ENCODE data around the gene EWSR1. TPM values are rescaled to one million over a fixed set of nuclear protein-coding genes. Genes with fewer than 3 reads are reported as not detected.

Gene EWSR1
- polyA plus RNA-seq, 1 donor from 2014 or later, result 277 TPM

GRCh38 chr22:29272624-29273023 lies 4.6 kb downstream of the EWSR1 start:
- Histone ChIP-seq H3K9ac (ENCODE audit: low read length) (no peak overlapping the region), H3K79me2 (replicated peaks; ENCODE audit: insufficient read depth, low read length) (peaks cover 95% of the 10 kb centered on the region), H3F3A (ENCODE audit: insufficient read depth, low read length, poor library complexity, severe bottlenecking) (no peaks in the 10 kb centered on the region), H3K4me2 (ENCODE audit: low read length) (no peak overlapping the region), H3K36me3 (ENCODE audit: insufficient read depth, low read length) (peaks cover 10% of the 10 kb centered on the region), H3K27me3 (ENCODE audit: insufficient read depth, low read depth, low read length) (no peaks in the 10 kb centered on the region), H3K9me3 (ENCODE audit: low read length) (no peaks in the 10 kb centered on the region), H3K4me3 (ENCODE audit: low read length) (peak overlapping the region; percentile 91), H3K27ac (ENCODE audit: low read length) (no peak overlapping the region), H3K9me2 (ENCODE audit: insufficient read depth, low read length) (no peaks in the 10 kb centered on the region), H4K20me1 (ENCODE audit: insufficient read depth) (peaks cover 42% of the 10 kb centered on the region), H2AFZ (ENCODE audit: low read depth, low read length) (no peak overlapping the region)
- TF ChIP-seq EZH2 (IDR thresholded peaks at IDR 0.05; ENCODE audit: borderline replicate concordance, insufficient read depth, low read length, poor library complexity, severe bottlenecking) (no peak), TAF1 (IDR thresholded peaks at IDR 0.05; ENCODE audit: low read depth) (no peak), CTCF (IDR thresholded peaks at IDR 0.05; ENCODE audit: poor library complexity, severe bottlenecking) (no peak), MXI1 (conservative IDR thresholded peaks at IDR 0.05; ENCODE audit: poor library complexity, severe bottlenecking) (no peak), POLR2AphosphoS5 (IDR thresholded peaks at IDR 0.05) (no peak), EP300 (conservative IDR thresholded peaks at IDR 0.05; ENCODE audit: poor library complexity, severe bottlenecking) (no peak), RAD21 (conservative IDR thresholded peaks at IDR 0.05) (no peak), SMC3 (conservative IDR thresholded peaks at IDR 0.05; ENCODE audit: poor library complexity) (no peak)
- TF ChIP-seq, protein P1, sequence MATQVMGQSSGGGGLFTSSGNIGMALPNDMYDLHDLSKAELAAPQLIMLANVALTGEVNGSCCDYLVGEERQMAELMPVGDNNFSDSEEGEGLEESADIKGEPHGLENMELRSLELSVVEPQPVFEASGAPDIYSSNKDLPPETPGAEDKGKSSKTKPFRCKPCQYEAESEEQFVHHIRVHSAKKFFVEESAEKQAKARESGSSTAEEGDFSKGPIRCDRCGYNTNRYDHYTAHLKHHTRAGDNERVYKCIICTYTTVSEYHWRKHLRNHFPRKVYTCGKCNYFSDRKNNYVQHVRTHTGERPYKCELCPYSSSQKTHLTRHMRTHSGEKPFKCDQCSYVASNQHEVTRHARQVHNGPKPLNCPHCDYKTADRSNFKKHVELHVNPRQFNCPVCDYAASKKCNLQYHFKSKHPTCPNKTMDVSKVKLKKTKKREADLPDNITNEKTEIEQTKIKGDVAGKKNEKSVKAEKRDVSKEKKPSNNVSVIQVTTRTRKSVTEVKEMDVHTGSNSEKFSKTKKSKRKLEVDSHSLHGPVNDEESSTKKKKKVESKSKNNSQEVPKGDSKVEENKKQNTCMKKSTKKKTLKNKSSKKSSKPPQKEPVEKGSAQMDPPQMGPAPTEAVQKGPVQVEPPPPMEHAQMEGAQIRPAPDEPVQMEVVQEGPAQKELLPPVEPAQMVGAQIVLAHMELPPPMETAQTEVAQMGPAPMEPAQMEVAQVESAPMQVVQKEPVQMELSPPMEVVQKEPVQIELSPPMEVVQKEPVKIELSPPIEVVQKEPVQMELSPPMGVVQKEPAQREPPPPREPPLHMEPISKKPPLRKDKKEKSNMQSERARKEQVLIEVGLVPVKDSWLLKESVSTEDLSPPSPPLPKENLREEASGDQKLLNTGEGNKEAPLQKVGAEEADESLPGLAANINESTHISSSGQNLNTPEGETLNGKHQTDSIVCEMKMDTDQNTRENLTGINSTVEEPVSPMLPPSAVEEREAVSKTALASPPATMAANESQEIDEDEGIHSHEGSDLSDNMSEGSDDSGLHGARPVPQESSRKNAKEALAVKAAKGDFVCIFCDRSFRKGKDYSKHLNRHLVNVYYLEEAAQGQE (IDR thresholded peaks at IDR 0.05; ENCODE audit: borderline replicate concordance), result no peak

DNA sequence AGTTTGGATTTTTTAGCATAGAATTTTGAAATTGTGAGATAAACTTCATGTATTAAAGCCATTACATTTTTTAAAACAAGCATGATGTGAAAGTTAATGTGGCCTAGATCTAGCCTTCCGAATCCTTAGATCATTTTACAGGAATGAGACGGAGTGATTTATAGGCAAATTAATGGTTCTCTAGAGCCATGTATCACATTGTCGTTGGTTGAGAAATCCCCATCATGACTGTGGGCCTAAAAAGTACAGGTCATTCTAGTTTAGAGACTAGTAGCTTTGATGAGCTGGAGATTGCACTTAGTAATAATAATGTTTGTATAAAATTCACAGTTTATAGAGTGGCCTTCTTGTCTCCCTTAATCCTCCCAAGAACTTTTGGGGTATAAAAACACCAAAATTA lies 7.1 kb downstream of the EWSR1 start:
- peaks cover 42% of the 10 kb centered on the region for H4K20me1 ChIP-seq (ENCODE audit: insufficient read depth)
- H3K4me3 ChIP-seq (ENCODE audit: low read length), result no peak overlapping the region
- peaks cover 92% of the 10 kb centered on the region for H3K79me2 ChIP-seq (replicated peaks; ENCODE audit: insufficient read depth, low read length)
- H2AFZ ChIP-seq (ENCODE audit: low read depth, low read length), result no peak overlapping the region
- no peaks in the 10 kb centered on the region for H3K27me3 ChIP-seq (ENCODE audit: insufficient read depth, low read depth, low read length)
- H3K9me2 ChIP-seq (ENCODE audit: insufficient read depth, low read length), result no peaks in the 10 kb centered on the region
- peaks cover 17% of the 10 kb centered on the region for H3K36me3 ChIP-seq (ENCODE audit: insufficient read depth, low read length)
- no peak overlapping the region for H3K27ac ChIP-seq (ENCODE audit: low read length)
- no peak overlapping the region for H3K4me2 ChIP-seq (ENCODE audit: low read length)
- H3K9me3 ChIP-seq (ENCODE audit: low read length), result no peaks in the 10 kb centered on the region
- TF ChIP-seq RAD21 (conservative IDR thresholded peaks at IDR 0.05), result no peak
- TF ChIP-seq, protein P1 (IDR thresholded peaks at IDR 0.05; ENCODE audit: borderline replicate concordance), result no peak
- no peak for TF ChIP-seq TAF1 (IDR thresholded peaks at IDR 0.05; ENCODE audit: low read depth)
- no peak for TF ChIP-seq CTCF (IDR thresholded peaks at IDR 0.05; ENCODE audit: poor library complexity, severe bottlenecking)
- no peak for TF ChIP-seq POLR2AphosphoS5 (IDR thresholded peaks at IDR 0.05)
- TF ChIP-seq EP300 (conservative IDR thresholded peaks at IDR 0.05; ENCODE audit: poor library complexity, severe bottlenecking), result no peak
- TF ChIP-seq MXI1 (conservative IDR thresholded peaks at IDR 0.05; ENCODE audit: poor library complexity, severe bottlenecking), result no peak
- TF ChIP-seq SMC3 (conservative IDR thresholded peaks at IDR 0.05; ENCODE audit: poor library complexity), result no peak
- TF ChIP-seq EZH2 (IDR thresholded peaks at IDR 0.05; ENCODE audit: borderline replicate concordance, insufficient read depth, low read length, poor library complexity, severe bottlenecking), result no peak
- no peaks in the 10 kb centered on the region for H3F3A ChIP-seq (ENCODE audit: insufficient read depth, low read length, poor library complexity, severe bottlenecking)
- H3K9ac ChIP-seq (ENCODE audit: low read length), result no peak overlapping the region

Measured in neural cell (in vitro differentiated cells).